HG02938 (cell line): Measurements from ENCODE around the gene GMFB.

Experiments
- ATAC-seq: cut with Tn5 transposase; IDR thresholded peaks from one replicate; pipeline ENCODE4 v1.9.1; 2021; ENCODE audit warnings: mild to moderate bottlenecking, moderate library complexity; ENCODE audit not compliant: unreplicated experiment

Gene GMFB

DNA sequence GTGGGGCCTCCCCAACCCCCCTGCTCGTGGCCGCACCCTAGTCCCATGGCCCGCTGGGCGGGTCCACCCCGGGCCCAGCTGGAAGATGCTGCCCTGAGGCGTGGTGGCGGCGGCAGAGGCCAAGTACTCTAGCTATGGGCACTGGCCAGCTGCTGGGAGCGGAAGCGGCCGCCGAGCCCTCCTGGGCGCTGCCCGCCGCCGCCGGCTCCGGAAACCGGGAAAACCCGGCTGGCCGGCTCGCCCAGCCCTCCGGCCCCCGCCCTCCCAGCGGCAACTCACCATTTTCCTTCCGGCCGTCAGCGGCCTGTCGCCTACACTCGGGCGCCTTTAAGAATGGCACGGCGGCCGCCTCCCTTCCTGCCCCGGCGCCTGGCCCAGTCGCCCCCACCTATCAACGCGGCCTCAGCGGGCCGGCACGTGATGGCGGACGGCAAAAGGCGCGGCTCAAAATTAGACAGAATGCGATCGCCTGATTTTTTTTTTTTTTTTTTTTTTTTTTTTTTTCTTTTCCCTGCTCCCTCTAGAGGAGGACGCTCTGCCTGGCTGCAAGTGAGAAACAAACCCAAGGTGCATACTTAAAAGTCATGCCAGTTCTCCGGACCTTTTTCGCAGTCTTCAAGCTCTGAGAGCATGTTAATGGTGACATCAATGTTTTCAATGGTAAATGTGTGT lies at the start of gene GMFB:
TSS of gene GMFB (minus strand) at position 335 of the 672 bp plus-strand sequence. CDS start at position 282, 53 bp downstream.
- ATAC-seq, result peak; percentile 85

DNA sequence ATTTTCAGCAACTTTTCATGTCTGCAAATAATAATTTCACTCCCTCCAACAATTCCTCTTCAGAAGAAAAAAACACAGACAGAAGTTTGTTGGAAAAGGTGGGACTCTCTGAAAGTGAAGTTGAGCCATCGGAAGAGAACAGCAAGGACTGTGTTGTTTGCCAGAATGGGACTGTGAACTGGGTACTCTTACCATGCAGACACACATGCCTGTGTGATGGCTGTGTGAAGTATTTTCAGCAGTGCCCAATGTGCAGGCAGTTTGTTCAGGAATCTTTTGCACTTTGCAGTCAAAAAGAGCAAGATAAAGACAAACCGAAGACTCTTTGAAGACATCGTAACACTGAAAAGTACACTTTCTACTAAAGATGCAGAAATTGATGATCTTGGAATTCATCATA lies 49.3 kb upstream of the GMFB start:
- no peak for ATAC-seq

DNA sequence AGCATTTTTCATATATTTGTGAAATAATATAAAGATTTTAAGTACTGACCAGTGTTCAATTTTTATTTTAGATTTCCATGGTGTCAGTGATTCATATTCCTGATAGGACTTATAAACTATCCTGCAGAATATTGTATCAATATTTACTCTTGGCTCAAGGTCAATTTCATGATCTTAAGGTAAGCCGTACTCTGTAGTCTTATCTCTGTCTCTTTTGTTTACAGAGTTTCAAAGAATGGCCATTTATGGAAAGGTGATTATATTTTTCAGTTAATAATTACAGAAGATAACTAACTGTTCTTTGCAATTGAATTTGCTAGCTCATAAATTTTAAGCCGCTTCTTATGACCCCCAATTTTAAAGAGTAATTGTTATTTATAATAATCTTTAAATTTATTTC lies 48.9 kb upstream of the GMFB start:
- ATAC-seq, result no peak

DNA sequence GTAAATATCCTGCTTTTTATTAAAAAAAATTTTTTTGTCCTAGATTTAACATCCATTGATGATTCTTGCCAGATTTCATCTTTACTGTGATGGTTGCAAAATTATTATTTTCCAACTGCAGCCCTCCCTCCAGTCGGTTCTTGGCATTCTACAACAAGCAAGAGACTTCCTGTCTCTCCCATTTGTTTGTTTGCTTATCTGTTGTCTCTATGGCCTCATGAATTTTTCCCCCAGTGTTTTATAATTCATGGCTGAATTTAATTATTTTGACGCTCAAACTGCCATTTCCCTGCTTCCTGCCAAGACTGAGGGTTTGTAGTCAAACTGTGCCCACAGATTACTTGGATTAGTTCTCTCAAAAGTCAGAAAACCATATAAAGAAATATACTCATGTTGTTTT lies 46.9 kb upstream of the GMFB start:
- no peak for ATAC-seq

- no peak for ATAC-seq
These were observed 46.3 kb upstream of the GMFB start for GRCh38 chr14:54535126-54535525.

DNA sequence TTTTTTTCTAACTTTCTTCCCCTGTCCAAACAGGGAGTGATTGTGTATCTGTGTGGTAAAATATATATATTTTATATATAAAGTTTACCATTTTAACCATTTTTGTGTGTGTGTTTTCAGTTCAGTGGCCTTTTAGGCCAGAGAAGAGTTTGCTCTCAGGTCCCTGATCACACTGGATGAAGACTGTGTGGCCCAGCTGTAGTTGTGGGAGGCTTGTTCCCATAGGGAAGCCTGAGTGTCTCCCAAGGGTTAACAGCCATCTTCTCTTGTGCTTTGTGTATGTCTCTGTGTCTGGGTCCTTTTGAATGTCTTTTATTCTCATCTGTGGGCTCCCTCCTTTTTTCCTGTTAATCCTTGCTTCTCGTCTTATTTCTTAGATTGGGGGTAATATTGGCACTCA lies 44.3 kb upstream of the GMFB start:
- no peak for ATAC-seq

GRCh38 chr14:54532111-54533012 lies 43.6 kb upstream of the GMFB start:
- peak; percentile 83 for ATAC-seq

DNA sequence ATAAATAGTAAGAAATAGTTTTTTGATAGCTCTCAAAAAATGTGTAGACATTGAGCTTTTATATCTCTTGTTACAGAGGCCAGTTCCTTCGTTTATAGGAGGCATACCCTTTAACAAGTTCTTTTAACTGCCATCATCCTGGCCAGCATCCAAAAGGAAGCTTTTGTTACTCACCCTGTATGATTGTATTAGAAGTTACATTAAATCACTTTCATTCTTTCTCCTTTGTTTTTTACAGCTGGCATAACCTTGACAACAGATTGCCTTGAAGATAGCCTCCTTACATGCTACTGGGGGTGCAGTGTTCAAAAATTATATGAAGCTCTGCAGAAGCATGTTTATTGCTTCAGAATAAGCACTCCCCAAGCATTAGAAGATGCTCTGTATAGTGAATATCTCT lies 41.0 kb upstream of the GMFB start:
- no peak for ATAC-seq

DNA sequence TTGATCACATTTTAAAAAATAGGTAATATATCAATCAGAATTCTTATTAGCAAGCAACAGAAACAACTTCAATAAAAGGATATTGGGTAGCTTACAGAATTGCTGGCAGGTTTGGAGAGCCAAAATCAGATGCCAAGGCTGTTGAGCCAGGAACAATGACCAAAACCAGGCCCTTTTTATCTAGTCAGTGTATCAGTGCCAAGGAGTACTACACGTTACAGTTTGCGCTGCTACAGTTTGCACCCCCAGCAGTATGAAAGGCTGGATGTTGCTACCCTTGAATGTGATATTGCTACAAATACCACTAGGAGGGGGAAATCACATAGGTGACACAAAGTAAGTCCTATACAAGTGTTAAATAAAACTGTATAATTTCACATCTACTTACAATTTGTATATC lies 40.2 kb upstream of the GMFB start:
- no peak for ATAC-seq

DNA sequence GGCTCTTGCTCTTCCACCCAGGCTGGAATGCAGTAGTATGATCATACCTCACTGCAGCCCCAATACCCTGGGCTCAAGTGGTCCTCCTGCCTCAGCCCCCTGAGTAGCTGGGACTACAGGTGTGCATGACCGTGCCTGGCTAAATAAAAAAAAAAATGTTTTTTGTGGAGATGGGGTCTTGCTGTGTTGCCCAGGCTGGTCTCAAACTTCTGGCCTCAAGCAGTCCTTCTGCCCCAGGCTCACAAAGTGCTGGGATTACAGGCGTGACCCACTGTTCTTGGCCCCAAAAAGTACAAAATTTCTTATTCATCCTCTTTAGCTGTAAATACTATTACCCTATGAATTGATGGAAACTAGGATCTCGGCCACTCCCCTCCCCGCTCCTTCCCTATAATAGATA lies 35.6 kb upstream of the GMFB start:
- ATAC-seq, result no peak

- ATAC-seq, result no peak
These were observed 27.9 kb upstream of the GMFB start for GRCh38 chr14:54516709-54517108.

GRCh38 chr14:54515670-54516069 lies 26.9 kb upstream of the GMFB start:
- ATAC-seq, result no peak

GRCh38 chr14:54512393-54512792 lies 23.6 kb upstream of the GMFB start:
- no peak for ATAC-seq

- ATAC-seq, result peak; percentile 96
These were observed 21.0 kb upstream of the GMFB start, which contains the start of gene CGRRF1 for GRCh38 chr14:54509546-54510501. Gene CGRRF1, plus strand, starts transcription at chr14:54509906. Its CDS starts 54 bp downstream, at chr14:54509960.

GRCh38 chr14:54503486-54503885 lies 14.7 kb upstream of the GMFB start:
- no peak for ATAC-seq

GRCh38 chr14:54502602-54503001 lies 13.8 kb upstream of the GMFB start:
- no peak for ATAC-seq

GRCh38 chr14:54501480-54501879 lies 12.7 kb upstream of the GMFB start:
- no peak for ATAC-seq

- ATAC-seq, result no peak
These were observed 12.0 kb upstream of the GMFB start for GRCh38 chr14:54500744-54501143.

DNA sequence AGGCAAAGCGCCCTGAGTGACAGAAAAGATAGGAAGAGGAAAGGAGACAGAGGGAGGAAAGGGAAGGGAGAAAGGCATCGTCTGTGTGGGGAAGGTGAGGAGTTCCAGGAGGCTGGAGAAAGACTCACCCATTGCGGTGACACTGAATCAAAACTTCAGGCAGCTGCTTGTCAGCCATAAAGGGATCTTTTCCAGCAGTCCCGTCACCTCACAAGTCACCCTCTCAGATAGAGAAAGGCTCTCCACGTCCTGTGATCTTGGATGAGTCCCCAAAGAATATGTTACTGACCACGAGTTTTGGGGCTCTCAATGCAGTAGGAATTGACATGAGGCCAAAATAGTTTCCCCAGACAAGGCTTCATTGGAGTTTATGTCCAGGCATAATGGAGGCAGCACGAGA lies 9.8 kb upstream of the GMFB start:
- no peak for ATAC-seq

DNA sequence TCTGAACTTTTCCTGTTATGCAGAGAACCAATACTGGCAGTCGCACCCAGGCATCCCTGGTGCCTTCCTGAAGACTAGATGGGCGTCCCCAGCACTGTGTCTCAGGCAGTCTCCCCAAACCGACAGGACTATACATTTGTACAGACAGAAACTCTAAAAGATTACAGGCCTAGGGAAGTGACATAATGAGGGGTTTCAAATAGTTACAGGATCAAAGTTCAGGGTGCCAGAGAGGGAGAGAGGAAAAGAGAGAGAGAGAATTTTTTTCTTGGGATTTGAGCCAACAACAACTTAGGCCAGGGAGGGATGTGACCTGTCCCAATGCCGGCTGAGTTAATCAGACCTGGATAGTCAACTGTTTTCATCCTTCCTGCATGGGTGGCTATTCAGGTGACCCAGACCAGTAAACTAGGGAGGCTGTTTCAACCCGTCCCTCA lies 9.3 kb upstream of the GMFB start:
- ATAC-seq, result no peak

GRCh38 chr14:54497224-54497623 lies 8.4 kb upstream of the GMFB start:
- ATAC-seq, result no peak
